GM21390 (cell line): ENCODE measurements around the gene KISS1R.

Experiments
- ATAC-seq: cut with Tn5 transposase; IDR thresholded peaks from one replicate; pipeline ENCODE4 v1.9.1; 2021; ENCODE audit not compliant: unreplicated experiment

The KISS1R gene

DNA sequence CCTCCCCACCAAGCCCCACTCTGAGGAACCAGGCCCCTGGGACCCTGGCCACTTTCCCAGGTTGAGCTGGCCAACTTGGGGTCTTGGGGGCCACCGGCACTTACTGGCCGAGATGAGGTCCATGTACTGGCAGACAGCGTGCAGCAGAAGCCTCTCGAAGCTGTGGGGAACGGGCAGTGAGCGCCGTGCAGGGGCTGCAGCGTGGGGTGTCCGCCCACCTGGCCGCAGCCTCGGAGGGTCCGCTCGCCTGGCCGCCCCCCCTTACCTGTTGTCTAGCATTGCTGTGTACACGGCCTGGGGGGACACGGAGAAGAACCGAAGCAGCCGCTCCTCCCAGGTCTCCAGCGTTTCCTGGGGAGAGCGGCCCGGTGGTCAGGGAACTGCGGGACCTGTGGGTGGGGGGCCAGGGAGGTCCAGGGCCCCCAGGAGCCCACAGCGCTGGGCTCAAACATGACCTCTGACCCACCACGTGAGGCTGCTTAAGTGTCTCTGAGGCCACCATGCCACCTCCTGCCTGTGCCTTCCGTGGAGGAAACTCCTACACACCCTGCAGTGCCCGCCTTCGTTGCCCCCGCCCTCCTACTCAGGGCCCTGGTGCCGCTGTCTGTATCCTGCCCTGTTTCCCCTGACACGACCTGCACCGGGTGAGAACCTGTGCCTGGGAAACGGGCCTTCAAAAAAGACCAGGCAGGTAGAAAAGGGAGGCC lies 17.6 kb upstream of the KISS1R start:
- ATAC-seq, result no peak

DNA sequence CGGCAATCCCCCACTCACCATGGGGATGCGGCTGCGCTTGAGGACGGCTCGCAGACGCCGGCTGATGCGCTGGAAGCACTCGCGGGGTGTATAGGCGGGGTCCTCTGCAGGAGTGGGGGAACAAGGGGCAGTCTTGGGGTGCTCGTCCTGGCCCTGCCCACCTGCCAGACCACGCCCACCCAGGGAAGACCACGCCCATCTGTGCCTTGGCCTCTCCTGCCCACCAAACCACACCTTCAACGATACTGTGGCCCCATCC lies 17.2 kb upstream of the KISS1R start:
- ATAC-seq, result no peak

DNA sequence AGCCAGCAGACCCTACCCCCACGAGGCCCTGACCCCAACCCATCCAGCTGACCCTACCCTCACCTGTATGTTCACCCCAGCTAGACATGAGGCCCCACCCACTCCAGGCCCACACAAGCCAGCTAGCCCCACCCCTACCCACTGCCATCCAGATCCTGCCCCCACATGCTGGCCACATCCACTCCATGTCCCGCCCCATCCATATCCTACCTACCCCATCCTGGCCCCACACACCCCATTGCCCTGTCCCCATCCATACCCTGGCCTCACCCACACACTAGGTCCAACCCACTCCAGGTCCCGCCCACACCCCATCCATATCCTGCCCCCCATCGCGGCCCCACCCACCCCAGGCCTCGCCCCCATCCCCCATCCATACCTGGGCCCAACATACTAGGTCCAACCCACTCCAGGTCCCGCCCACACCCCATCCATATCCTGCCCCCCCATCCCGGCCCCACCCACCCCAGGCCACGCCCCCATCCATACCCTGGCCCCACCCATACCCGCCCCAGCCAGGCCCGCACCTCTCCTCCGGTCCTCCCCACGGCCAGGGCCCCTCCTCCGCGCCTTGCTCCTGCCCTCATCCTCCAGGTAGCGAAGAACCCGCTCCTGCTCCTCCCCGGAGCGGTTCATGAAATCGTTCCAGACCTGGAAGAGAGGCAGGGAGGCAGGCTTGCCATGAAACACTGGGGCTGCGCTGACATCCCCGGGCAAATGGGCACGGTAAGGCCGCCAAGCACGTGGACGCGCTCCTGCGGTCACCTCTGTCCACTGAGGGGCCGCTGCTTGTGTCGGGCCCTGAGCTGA lies 16.6 kb upstream of the KISS1R start:
- ATAC-seq, result no peak

DNA sequence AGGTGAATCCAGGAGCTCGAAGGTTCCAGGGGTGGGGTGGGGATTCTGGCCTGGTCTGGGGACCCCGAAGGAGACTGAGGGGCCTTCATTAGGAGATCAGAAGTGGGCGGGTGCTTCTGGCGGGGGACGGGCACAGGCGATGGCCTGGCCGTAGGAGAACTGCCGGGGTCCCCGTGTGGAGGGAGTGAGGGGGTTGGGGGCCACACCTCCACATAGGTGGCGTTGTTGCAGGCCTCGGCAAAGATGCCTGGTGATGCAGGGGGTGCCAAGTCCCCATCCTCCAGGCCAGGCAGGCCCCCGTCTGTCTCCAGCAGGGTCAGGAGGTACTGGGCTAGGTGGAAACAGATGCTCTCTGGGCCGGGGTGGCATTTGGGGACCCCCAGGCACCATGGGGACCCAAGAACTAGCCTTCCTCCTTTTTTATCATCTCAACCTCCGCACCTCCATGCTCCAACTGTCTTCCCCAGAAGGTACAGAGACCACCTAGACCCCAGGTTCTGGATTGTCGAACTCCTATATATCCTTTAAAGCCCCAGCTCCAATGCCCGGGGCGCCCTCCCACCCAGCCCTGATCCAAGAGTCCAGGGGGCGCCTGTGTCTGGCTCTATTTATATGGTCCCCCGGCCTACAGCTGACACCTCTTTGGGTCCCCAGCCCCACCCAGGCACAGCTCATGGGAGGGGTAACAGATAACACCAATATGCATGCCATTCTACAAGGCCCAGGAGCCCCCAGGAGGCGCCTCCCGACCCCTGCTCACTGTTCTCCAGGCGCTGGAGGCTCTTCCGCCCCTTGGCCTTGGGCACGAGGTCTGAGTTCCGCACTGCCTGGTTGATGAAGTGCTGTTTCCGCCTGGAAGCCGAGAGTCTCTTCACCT lies 15.7 kb upstream of the KISS1R start:
- no peak for ATAC-seq

DNA sequence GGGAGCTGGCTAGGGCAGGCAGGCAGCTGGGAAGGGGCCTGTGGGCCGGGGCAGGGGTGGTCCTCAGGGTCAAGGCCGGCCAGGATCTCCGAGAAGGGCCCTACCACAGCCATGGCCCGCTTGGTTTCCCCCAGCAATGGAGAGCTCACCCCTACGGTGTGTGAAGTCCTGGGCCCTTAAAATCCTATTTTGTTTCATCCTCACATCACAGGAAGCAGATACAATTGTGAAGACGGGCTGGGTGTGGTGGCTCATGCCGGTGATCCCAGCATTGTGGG lies 15.1 kb upstream of the KISS1R start:
- ATAC-seq, result no peak

DNA sequence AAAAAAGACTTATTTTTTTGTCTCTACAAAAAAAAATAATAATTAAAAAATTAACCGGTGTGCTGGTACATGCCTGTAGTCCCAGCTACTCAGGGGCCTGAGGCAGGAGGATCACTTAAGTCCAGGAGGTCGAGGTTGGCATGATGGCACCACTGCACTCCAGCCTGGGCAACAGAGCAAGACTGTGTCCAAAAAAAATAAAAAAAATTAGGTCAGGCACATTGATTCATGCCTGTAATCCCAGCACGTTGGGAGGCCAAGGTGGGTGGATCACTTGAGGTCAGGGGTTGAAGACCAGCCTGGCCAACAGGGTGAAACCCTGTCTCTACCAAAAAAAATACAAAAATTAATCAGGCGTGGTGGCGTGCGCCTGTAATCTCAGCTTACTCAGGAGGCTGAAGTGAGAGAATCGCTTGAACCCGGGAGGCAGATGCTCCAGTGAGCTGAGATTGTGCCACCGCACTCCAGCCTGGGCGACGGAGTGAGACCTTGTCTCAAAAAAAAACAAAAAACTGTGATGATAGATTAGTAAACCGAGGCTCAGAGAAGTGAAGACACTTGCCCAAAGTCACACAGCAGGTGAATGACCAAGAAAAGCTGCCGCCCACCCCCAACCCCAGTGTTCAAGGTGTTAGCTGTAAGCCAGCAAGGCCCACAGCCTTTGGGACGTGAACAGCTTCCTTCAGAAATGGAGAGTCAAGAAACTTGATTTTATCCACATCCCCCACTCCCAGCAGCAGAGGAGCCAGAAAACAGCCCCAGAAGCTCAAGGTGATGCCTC lies 14.5 kb upstream of the KISS1R start:
- no peak for ATAC-seq

DNA sequence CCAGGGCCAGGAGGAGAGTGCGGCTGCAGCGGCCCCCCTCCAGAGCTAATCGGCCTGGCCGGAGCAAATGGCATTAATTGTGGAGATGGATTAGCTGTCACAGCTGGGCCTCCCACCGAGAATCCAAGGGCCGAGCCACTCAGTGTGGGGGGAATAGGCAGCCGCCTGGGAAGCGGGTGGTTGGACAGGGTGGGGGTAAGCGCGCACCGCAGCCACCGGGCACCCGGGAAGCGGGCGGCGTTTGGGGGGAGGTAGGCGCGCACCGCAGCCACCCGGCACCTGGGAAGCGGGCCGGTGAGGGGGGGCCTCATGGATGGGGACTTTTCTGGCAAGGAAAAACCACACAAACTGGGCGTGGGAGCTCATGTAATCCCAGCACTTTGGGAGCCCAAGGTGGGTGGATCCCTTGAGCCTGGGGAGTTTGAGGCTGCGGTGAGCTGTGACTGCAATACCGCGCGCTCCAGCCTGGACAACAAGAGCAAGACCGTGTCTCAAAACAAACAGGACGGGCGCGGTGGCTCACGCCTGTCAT lies 13.8 kb upstream of the KISS1R start:
- no peak for ATAC-seq

DNA sequence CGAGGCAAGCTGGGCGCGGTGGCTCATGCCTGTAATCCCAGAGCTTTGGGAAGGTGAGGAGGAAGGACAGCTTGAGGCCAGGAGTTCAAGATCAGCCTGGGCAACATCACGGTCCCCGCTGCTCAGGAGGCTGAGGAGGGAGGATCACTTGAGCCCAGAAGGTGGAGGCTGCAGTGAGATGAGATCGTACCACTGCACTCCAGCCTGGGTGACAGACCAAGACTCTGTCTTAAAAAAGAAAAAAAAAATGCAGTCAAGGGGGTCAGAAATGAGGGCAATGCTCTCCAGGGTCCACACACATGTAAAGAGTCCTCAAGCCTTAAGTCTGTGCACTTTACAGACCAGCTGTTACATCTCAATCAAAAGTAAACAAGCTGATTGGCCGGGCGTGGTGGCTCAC lies 12.6 kb upstream of the KISS1R start:
- no peak for ATAC-seq

DNA sequence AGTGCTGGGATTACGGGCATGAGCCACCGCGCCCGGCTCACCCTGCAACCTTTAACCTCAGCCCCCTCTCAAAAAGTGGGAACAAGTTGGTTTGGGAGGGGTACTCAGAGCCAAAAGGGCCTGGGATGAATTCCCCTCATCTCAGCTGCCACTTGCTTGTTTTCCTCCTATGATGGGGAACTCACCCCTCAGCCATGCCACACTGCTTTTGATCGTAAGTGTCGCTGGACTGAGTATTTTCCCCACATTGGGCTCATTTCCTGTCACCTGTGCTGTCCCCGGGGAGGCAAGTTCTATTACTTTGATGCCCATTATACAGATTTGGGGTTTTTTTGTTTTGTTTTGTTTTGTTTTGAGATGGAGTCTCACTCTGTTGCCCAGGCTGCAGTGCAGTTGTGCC lies 10.7 kb upstream of the KISS1R start:
- ATAC-seq, result no peak

DNA sequence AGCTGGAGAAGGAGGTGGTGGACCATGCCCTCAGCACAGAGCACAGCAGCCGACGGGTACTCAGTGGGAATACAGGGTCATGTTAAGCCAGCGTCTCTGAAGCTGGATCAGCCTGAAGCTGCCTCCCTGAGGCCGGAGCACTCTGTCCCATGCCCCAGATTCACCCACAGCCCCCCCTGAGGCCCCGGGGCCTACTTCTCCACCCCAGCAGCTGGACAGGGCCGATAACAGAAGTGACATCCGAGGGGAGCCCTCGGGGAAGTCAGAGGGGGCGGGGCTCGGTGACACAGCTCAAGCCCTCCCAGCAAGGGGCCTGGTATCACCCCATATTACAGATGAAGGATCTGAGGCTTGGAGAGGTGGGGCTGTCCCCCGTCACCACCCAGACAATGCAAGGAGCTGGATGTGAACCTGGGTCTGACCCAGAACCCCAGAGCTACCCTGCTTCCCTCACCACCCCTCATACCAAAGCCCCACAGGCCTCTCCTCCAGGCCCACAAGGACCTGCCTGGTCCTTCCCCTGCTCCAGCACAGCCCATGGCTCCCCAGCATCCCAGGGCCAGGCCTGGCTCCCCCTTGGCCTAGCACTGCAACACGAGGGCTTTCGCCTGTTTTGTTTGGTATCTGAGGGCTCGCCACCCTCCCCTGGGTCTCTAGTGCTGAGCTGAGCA lies 9.8 kb upstream of the KISS1R start:
- no peak for ATAC-seq

DNA sequence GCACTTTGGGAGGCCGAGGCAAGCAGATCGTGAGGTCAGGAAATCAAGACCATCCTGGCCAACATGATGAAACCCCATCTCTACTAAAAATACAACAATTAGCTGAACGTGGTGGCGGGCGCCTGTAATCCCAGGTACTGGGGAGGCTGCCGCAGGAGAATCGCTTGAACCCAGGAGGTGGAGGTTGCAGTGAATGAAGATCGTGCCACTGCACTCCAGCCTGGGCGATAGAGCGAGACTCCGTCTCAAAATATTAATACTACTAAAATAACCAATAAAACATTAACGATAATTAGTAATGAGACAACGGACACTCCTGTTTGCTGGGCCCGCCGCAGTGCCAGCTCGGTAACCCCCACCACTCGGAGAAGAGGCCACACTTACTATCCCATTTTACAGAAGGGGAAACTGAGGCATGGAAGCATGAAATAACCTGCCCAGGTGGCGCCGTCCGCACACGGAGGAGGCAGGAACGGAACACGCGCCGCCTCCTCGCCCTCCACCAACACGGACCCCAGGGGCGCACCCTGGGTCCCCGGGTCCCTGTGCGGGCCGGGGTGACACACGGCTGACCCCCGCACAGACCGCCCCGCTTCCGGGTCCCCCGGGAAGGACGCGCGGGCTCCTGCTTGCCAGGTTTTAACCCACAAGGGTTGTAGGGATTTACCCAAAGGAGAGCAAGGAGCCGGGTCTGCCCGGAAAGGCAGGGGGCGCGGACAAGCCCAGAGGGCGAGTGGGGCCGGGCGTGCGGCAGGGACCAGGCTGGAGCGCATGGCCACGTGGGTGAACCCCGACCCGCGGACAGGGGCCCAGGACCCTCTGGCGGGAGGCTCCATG lies 5.7 kb upstream of the KISS1R start:
- ATAC-seq, result no peak

DNA sequence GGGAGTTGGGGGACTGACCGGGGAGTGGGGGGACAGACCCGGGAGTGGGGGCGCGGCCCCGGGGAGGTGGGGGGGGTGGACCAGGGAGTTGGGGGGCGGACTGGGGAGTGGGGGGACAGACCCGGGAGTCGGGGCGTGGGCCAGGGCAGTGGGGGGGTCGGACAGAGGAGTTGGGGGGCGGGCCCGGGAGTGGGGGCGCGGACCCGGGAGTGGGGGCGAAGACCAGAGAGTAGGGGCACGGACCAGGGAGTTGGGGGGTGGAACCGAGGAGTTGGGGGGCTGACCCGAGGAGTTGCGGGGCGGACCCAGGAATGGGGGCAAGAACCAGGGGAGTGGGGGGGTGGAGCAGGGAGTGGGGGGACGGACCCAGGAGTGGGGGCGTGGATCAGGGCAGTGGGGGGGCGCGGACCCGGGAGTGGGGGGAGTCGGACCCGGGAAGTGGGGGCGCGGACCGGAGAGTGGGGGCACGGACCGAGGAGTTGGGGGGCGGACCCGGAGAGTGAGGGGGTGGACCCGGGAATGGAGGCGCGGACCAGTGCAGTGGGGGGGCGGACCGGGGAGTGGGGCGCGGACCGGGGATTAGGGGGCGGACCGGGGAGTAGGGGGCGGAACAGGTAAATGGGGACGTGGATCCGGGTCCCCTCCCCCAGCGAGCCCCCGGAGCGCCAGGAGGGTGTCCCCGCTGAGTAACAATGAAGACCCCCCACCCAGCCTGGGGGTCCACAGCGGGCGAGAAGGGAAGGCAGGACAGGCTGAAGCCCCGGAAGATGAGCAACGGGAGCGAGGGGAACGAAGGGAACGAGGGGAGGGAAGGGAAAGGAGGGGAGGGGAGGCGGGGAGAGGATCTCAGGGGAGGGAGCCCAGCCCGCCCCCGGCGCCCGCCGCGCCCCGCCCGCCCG lies 4.7 kb upstream of the KISS1R start:
- no peak for ATAC-seq

DNA sequence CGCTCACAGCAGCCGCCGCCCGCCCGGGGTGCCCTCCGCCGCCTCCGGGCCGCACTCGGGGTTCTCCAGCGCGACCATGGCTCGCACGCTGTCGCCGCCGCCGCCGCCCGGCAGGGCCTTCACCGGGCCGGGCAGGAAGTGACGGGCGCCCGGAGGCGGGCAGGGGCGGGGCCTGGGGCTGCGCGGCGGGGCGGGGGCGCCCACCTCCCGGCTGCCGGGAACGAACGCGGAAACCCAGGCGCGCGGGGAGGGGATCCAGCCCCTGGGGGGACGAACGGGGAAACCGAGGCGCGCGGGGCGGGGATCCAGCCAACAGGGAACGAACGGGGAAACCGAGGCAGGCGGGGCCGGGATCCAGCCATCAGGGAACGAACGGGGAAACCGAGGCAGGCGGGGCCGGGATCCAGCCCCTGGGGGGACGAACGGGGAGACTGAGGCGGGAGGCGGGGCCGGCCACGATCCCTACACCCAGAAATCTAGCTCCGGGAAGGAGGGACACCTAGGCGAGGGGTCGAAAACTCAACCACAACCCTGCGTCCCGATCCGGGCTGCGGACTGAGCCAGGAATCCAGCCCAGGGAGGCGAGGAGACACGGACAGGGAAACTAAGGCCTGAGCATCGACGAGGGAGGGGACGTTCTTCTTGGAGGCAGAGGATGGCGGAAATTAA lies 3.9 kb upstream of the KISS1R start, which contains the start of gene R3HDM4:
R3HDM4 (minus strand) TSS at position 140 of the 669 bp plus-strand sequence; CDS start at position 78, 62 bp downstream.
- ATAC-seq, result no peak

DNA sequence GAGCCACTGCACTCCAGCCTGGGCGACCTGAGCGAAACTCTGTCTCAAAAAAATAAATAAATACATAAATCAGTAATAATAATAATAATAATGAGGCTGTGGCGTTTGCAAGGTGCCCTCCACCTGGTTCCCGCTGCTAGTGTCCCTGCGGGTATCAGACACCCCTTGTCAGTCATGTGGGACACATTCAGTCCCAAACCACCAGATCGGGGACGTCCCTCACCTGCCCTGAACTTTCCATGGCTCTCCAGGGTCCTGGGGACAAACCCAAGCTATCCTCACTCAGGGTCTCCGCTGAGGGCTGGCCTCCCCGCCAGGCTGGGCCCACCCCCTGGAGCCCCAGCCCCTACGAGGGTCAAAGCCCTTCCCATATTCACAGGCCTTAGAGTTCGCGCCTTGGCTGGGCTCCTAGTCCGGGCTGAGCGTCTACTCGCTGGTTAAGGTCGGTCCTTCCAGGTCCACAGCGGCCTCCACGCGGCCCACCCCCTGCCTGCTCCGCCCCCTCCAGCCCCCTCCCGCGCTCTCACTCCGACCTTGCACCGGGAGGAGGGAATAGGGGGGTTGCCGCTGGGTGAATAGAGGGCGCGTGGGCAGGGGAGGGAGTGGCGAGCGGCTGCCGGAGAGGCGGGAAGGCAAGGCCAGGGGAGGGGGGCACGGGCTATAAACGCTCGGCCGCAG lies 349 bp upstream of the KISS1R start:
- ATAC-seq, result no peak

DNA sequence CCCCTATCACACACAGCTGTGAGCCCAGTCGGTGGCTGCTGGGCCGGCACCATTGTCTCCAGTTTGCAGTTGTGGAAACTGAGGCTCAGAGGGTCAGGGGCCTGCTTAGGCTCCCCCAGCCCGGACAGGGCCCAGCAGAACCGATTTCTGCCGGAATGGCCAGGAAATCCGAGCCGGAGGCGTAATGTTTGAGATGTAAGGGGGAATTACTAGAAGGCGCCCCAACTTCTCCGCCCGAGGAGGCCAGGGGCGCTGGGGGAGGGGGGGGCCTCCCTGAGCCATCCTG lies 962 bp downstream of the KISS1R start:
- no peak for ATAC-seq

DNA sequence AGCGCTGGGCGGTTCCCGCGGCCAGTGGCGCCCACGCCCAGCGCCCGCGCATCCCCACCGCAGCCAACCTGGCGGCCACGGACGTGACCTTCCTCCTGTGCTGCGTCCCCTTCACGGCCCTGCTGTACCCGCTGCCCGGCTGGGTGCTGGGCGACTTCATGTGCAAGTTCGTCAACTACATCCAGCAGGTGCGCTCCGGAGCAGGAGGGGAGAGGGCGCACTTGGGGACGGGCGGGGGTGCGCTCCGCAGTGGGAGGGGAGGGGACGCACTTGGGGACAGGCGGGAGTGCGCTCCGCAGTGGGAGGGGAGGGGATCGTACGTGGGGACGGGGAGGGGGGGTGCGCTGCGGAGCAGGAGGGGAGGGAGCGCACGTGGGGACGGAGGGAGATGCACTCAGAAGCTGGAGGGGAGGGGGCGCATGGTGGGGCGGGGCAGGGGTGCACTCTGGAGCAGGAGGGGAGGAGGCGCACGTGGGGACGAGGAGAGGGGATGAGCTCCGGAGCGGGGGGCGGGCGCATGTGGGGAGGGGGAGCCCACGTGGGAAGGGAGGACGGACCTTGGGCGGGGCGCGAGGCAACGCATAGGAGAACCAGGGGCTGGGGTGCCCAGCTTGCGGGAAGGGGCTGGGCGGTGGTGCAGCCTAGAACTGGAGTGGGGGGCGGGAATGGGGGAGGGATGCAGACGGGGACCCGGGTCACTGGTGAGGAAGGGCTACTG lies 1.5 kb downstream of the KISS1R start:
- no peak for ATAC-seq
